Measurements from ENCODE around the gene MSRB3.
"Not testable (repeated sequence)": the region's sequence is repeated elsewhere in the genome, so short reads cannot be mapped to it uniquely, and the experiment has no call there.

Gene MSRB3

GRCh38 chr12:65464930-65465329 lies 186.4 kb downstream of the MSRB3 start:
- TF ChIP-seq POLR2AphosphoS5 (IDR thresholded peaks at IDR 0.05; ENCODE audit: low read depth, low read length) (no peak), POLR2A (IDR thresholded peaks at IDR 0.05; ENCODE audit: low read depth, low read length) (no peak), TAF1 (IDR thresholded peaks at IDR 0.05; ENCODE audit: borderline replicate concordance, low read depth, low read length) (no peak)
- no peak for FAIRE-seq
- no peak for DNase-seq (ENCODE audit: insufficient read length)

- DNase-seq (ENCODE audit: insufficient read length) (no peak), FAIRE-seq (no peak)
- no peak for TF ChIP-seq POLR2A (IDR thresholded peaks at IDR 0.05; ENCODE audit: low read depth, low read length)
- no peak for TF ChIP-seq TAF1 (IDR thresholded peaks at IDR 0.05; ENCODE audit: borderline replicate concordance, low read depth, low read length)
- TF ChIP-seq POLR2AphosphoS5 (IDR thresholded peaks at IDR 0.05; ENCODE audit: low read depth, low read length) = no peak
Observed at GRCh38 chr12:65465766-65466547, 187.5 kb downstream of the MSRB3 start.

GRCh38 chr12:65466911-65467310 lies 188.4 kb downstream of the MSRB3 start:
- no peak for DNase-seq (ENCODE audit: insufficient read length)
- no peak for FAIRE-seq
- TF ChIP-seq POLR2A (IDR thresholded peaks at IDR 0.05; ENCODE audit: low read depth, low read length) (no peak), TAF1 (IDR thresholded peaks at IDR 0.05; ENCODE audit: borderline replicate concordance, low read depth, low read length) (no peak), POLR2AphosphoS5 (IDR thresholded peaks at IDR 0.05; ENCODE audit: low read depth, low read length) (no peak)

GRCh38 chr12:65470256-65470655 lies 191.8 kb downstream of the MSRB3 start:
- FAIRE-seq (no peak), DNase-seq (ENCODE audit: insufficient read length) (no peak)
- TF ChIP-seq POLR2AphosphoS5 (IDR thresholded peaks at IDR 0.05; ENCODE audit: low read depth, low read length) (no peak), POLR2A (IDR thresholded peaks at IDR 0.05; ENCODE audit: low read depth, low read length) (no peak), TAF1 (IDR thresholded peaks at IDR 0.05; ENCODE audit: borderline replicate concordance, low read depth, low read length) (no peak)

- no peak for TF ChIP-seq POLR2A (IDR thresholded peaks at IDR 0.05; ENCODE audit: low read depth, low read length)
- TF ChIP-seq POLR2AphosphoS5 (IDR thresholded peaks at IDR 0.05; ENCODE audit: low read depth, low read length) = no peak
- TF ChIP-seq TAF1 (IDR thresholded peaks at IDR 0.05; ENCODE audit: borderline replicate concordance, low read depth, low read length) = no peak
- DNase-seq (ENCODE audit: insufficient read length) (no peak), FAIRE-seq (no peak)
Observed at GRCh38 chr12:65472079-65472478, 193.6 kb downstream of the MSRB3 start.

- TF ChIP-seq POLR2AphosphoS5 (IDR thresholded peaks at IDR 0.05; ENCODE audit: low read depth, low read length) (no peak), TAF1 (IDR thresholded peaks at IDR 0.05; ENCODE audit: borderline replicate concordance, low read depth, low read length) (no peak), POLR2A (IDR thresholded peaks at IDR 0.05; ENCODE audit: low read depth, low read length) (no peak)
- DNase-seq (ENCODE audit: insufficient read length) (no peak), FAIRE-seq (no peak)
Observed at GRCh38 chr12:65474831-65475230, 196.3 kb downstream of the MSRB3 start.

GRCh38 chr12:65477721-65478120 lies 199.2 kb downstream of the MSRB3 start:
- DNase-seq (ENCODE audit: insufficient read length) (no peak), FAIRE-seq (no peak)
- no peak for TF ChIP-seq POLR2A (IDR thresholded peaks at IDR 0.05; ENCODE audit: low read depth, low read length)
- no peak for TF ChIP-seq TAF1 (IDR thresholded peaks at IDR 0.05; ENCODE audit: borderline replicate concordance, low read depth, low read length)
- TF ChIP-seq POLR2AphosphoS5 (IDR thresholded peaks at IDR 0.05; ENCODE audit: low read depth, low read length) = no peak

GRCh38 chr12:65483891-65484516 lies 205.5 kb downstream of the MSRB3 start:
- not testable (repeated sequence) for FAIRE-seq; DNase-seq (ENCODE audit: insufficient read length)

GRCh38 chr12:65488197-65488596 lies 209.7 kb downstream of the MSRB3 start:
- TF ChIP-seq TAF1 (IDR thresholded peaks at IDR 0.05; ENCODE audit: borderline replicate concordance, low read depth, low read length) (no peak), POLR2A (IDR thresholded peaks at IDR 0.05; ENCODE audit: low read depth, low read length) (no peak), POLR2AphosphoS5 (IDR thresholded peaks at IDR 0.05; ENCODE audit: low read depth, low read length) (no peak)
- DNase-seq (ENCODE audit: insufficient read length) (no peak), FAIRE-seq (no peak)

- no peak for DNase-seq (ENCODE audit: insufficient read length)
- TF ChIP-seq POLR2AphosphoS5 (IDR thresholded peaks at IDR 0.05; ENCODE audit: low read depth, low read length) = no peak
- no peak for FAIRE-seq
Observed at GRCh38 chr12:65490250-65490649, 211.8 kb downstream of the MSRB3 start.

GRCh38 chr12:65492998-65493912 lies 214.8 kb downstream of the MSRB3 start:
- FAIRE-seq = no peak
- TF ChIP-seq TAF1 (IDR thresholded peaks at IDR 0.05; ENCODE audit: borderline replicate concordance, low read depth, low read length) = no peak
- TF ChIP-seq POLR2AphosphoS5 (IDR thresholded peaks at IDR 0.05; ENCODE audit: low read depth, low read length) = no peak
- no peak for TF ChIP-seq POLR2A (IDR thresholded peaks at IDR 0.05; ENCODE audit: low read depth, low read length)
- no peak for DNase-seq (ENCODE audit: insufficient read length)

- FAIRE-seq (no peak), DNase-seq (ENCODE audit: insufficient read length) (no peak)
- no peak for TF ChIP-seq POLR2A (IDR thresholded peaks at IDR 0.05; ENCODE audit: low read depth, low read length)
- no peak for TF ChIP-seq POLR2AphosphoS5 (IDR thresholded peaks at IDR 0.05; ENCODE audit: low read depth, low read length)
- TF ChIP-seq TAF1 (IDR thresholded peaks at IDR 0.05; ENCODE audit: borderline replicate concordance, low read depth, low read length) = no peak
Observed at GRCh38 chr12:65493913-65494245, 215.4 kb downstream of the MSRB3 start.

Data from GM12892 (cell line).